ENCODE data around the gene RAD9A.

Gene RAD9A

GRCh38 chr11:67375320-67376055 is 16.3 kb upstream of the RAD9A start:
- TF ChIP-seq ZNF8 (CRISPR knock-in tag; IDR thresholded peaks at IDR 0.05) (no peak), CREB5 (CRISPR knock-in tag; IDR thresholded peaks at IDR 0.05; ENCODE audit: low read depth) (no peak), GLIS3 (CRISPR knock-in tag; IDR thresholded peaks at IDR 0.05) (no peak), PPARA (CRISPR knock-in tag; IDR thresholded peaks at IDR 0.05; ENCODE audit: borderline replicate concordance) (no peak), CSRNP3 (CRISPR knock-in tag; IDR thresholded peaks at IDR 0.05) (no peak), ZNF565 (CRISPR knock-in tag; conservative IDR thresholded peaks at IDR 0.05; ENCODE audit: low read depth) (no peak), ZFP30 (CRISPR knock-in tag; IDR thresholded peaks at IDR 0.05) (no peak), RARB (CRISPR knock-in tag; IDR thresholded peaks at IDR 0.05) (no peak), OSR1 (CRISPR knock-in tag; IDR thresholded peaks at IDR 0.05) (no peak), ESRRG (CRISPR knock-in tag; IDR thresholded peaks at IDR 0.05) (no peak), TSHZ2 (CRISPR knock-in tag; IDR thresholded peaks at IDR 0.05) (no peak), ZNF70 (CRISPR knock-in tag; IDR thresholded peaks at IDR 0.05) (no peak), TOX (CRISPR knock-in tag; IDR thresholded peaks at IDR 0.05; ENCODE audit: borderline replicate concordance) (no peak), ZC3H10 (CRISPR knock-in tag; IDR thresholded peaks at IDR 0.05) (no peak), CSDC2 (CRISPR knock-in tag; IDR thresholded peaks at IDR 0.05) (no peak), ARNTL (CRISPR knock-in tag; IDR thresholded peaks at IDR 0.05; ENCODE audit: borderline replicate concordance, low read depth) (no peak), PATZ1 (CRISPR knock-in tag; IDR thresholded peaks at IDR 0.05; ENCODE audit: borderline replicate concordance) (no peak; the same call in 1 of the 2 replicates), ISL1 (CRISPR knock-in tag; IDR thresholded peaks at IDR 0.05) (no peak), BACH2 (CRISPR knock-in tag; IDR thresholded peaks at IDR 0.05; ENCODE audit: borderline replicate concordance) (no peak)
- no peak for ATAC-seq

- no peak for ATAC-seq
- TF ChIP-seq CREB5 (CRISPR knock-in tag; IDR thresholded peaks at IDR 0.05; ENCODE audit: low read depth): no peak
- no peak for TF ChIP-seq ARNTL (CRISPR knock-in tag; IDR thresholded peaks at IDR 0.05; ENCODE audit: borderline replicate concordance, low read depth)
- TF ChIP-seq POU6F1 (CRISPR knock-in tag; IDR thresholded peaks at IDR 0.05; ENCODE audit: borderline replicate concordance, low read depth): no peak
- no peak for TF ChIP-seq TCF4 (CRISPR knock-in tag; IDR thresholded peaks at IDR 0.05; ENCODE audit: borderline replicate concordance)
- TF ChIP-seq BACH2 (CRISPR knock-in tag; IDR thresholded peaks at IDR 0.05; ENCODE audit: borderline replicate concordance): no peak
- no peak for TF ChIP-seq ZC3H10 (CRISPR knock-in tag; IDR thresholded peaks at IDR 0.05)
- TF ChIP-seq ESRRG (CRISPR knock-in tag; IDR thresholded peaks at IDR 0.05): no peak
- TF ChIP-seq TOX (CRISPR knock-in tag; IDR thresholded peaks at IDR 0.05; ENCODE audit: borderline replicate concordance): no peak
Measured at GRCh38 chr11:67376063-67376820, 15.5 kb upstream of the RAD9A start.
